ENCODE results near the gene TMPRSS3.

TMPRSS3 gene

DNA sequence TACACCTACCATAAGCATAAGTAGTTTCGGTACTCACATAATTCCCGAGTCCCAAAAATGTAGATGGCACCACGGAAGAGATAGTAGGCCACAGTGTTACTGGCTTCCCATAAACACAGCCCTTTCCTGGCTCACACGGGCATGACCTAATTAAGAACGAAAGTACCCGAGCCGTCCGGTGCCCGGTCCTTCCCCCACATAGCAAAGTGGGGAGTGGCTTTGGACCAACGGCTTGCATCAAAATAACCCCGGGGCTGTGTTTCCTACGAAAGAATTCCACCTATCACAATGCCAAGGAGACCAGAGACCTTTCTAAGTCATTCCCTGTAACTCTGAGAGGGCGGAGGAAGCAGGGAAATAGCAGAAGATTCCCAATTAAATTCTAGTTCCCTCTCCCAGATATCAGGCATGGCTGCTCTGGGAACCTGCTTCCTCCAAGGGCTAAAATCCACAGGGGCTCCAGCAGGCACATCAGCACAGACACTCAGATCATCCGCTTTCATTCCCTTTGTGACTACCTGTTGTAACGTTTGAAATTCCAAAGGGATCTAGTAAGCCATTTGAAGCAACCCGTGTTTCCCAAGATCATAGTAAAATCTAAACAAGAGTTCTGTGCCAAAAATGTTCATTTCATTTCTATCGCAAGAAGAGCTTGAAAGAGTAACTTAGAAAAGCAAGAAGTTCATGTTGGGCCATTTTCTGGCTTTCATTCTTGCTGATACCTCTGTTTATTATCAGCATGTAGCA is at the start of gene TMPRSS3:
Gene TMPRSS3, minus strand, starts transcription at position 148 of the 747 bp plus-strand sequence. CDS start 635 bp downstream, outside the sequence.
- no peak for DNase-seq (ENCODE audit: low read depth in 1 of 2, low spot score in 1 of 2)

- no peak for DNase-seq (ENCODE audit: low read depth in 1 of 2, low spot score in 1 of 2)
These were observed 49.5 kb upstream of the TMPRSS3 start for GRCh38 chr21:42445311-42445710.

- DNase-seq (ENCODE audit: low read depth in 1 of 2, low spot score in 1 of 2) = no peak
These were observed 48.9 kb upstream of the TMPRSS3 start for GRCh38 chr21:42444745-42445059.

- DNase-seq (ENCODE audit: low read depth in 1 of 2, low spot score in 1 of 2) = no peak
These were observed 48.3 kb upstream of the TMPRSS3 start for GRCh38 chr21:42443876-42444744.

- DNase-seq (ENCODE audit: low read depth in 1 of 2, low spot score in 1 of 2) = no peak
These were observed 47.4 kb upstream of the TMPRSS3 start for GRCh38 chr21:42443181-42443785.

DNA sequence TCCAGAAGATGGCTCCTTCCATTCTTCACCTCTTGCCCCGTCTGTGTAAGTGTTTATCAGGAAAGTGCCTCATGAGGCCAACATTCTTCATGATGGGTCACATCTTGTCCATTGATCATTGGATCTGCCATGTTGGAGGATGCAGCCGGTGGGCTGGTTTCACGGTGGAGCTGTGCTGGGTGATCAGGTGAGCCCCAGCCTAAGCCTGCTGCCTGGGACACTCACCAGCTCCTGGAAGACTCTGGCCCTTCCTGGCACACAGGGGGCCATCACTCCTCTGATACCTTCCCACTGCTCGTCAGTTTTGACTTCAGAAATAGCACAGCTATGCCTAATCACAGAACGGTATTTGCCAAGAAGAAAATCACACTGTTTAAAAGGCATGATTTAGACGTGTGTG is 46.1 kb upstream of the TMPRSS3 start:
- DNase-seq (ENCODE audit: low read depth in 1 of 2, low spot score in 1 of 2) = no peak

DNA sequence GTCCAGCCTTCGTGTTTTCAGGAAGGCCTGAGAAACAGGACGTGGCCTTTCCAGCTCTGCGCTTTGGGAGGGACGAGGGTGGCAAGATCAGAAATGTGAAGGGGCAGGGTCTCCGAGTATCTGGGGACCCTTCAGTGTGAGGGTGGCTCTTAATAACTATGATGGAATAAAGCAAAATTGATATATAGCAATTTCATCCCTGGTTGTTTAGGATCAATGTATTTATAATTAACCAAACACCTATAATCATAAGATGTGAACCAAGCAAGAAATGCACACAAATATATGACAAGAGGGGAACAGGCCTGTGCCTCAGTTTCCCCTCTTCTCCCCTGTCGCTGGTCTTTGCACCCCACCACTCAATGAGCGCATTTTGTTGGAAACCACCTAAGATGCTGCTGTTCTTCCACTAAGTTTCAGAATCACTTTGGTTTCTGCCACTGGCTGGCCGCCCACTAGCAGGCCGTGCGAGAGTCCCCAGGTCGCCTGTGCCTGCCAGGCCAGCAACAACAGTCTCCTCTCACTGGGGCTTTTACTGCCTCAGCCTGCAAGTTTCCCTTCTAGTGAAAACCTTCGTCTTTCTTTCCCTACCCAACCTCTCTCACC is 44.4 kb upstream of the TMPRSS3 start:
- no peak for DNase-seq (ENCODE audit: low read depth in 1 of 2, low spot score in 1 of 2)

DNA sequence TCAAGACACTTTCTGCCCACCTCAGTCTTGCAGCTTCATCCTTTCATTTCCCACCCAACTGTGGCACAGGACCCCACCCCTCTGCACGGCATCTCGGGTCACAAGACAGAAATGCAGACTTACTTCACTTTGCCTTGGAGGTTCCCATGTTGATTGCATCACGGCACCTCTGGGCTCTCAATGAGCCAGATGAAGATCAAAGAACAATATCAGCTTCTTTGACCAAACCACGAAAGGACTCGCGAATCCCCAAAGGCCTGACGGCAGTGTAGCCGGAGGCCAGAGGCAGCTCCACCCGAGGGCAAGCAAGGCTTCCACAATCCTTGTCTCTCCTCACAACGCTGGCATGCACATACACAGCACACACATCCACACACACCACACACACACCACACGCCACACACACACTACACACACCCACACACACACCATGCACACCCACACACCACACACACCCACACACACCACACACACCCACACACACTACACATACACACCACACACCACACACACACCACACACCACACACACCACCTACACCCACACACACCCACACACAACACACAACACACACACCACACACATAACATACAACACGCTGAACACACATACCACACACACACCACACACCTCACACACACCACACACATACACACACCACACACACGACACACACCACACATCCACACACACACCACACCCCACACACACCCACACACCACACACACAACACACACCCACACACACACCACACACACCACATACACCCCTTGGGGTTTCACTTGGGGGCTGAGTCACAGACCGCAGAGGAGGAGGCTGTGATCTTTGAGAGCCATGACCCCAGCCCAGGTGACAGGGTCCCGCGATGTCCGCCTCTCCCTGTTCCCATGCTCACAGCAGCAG is 43.7 kb upstream of the TMPRSS3 start:
- no peak for DNase-seq (ENCODE audit: low read depth in 1 of 2, low spot score in 1 of 2)

- DNase-seq (ENCODE audit: low read depth in 1 of 2, low spot score in 1 of 2) = no peak
These were observed 42.7 kb upstream of the TMPRSS3 start for GRCh38 chr21:42438316-42439205.

DNA sequence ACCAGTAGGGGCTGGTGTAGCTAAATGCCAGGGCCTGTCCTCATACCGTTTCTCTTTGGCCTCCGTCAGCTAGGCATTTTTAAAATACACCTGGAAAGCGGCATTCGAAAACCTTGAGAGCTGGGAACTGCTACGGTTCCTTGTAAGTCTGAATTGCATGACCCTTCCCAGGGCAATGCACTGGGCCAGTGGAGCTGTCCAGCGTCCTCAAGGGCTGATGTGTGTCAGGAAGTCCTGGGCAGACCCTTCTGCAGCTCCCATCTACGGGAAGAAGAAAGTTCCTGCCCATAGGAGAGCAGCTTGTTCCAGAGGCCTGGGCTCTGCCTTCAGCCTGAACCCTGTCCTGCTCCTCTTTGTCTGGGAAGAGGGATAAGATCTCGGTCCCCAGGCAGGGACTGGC is 41.9 kb upstream of the TMPRSS3 start:
- DNase-seq (ENCODE audit: low read depth in 1 of 2, low spot score in 1 of 2) = no peak

- no peak for DNase-seq (ENCODE audit: low read depth in 1 of 2, low spot score in 1 of 2)
These were observed 41.1 kb upstream of the TMPRSS3 start for GRCh38 chr21:42436914-42437313.

DNA sequence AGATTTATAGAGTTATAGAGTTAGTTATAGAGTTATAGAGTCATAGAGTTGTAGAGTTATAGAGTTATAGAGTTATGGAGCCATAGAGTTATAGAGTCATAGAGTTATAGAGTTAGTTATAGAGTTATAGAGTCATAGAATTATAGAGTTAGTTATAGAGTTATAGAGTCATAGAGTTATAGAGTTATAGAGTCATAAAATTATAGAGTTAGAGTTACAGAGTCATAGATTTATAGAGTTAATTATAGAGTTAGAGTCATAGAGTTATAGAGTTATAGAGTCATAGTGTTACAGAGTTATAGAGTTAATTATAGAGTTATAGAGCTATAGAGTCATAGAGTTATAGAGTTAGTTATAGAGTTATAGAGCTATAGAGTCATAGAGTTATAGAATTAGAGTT is 40.0 kb upstream of the TMPRSS3 start:
- DNase-seq (ENCODE audit: low read depth in 1 of 2, low spot score in 1 of 2) = no peak

DNA sequence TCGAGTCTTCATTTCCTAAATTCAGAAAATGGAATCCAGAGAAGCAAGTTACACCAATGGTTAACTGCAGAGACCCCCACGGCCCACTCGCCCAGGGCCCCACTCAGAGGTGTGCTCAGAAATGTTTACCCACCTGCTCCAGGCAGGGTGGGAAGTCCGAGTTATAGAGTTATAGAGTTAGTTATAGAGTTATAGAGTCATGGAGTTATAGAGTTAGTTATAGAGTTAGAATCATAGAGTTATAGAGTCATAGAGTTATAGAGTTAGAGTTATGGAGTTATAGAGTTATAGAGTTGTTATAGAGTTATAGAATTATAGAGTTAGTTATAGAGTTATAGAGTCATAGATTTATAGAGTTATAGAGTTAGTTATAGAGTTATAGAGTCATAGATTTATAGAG is 39.5 kb upstream of the TMPRSS3 start:
- DNase-seq (ENCODE audit: low read depth in 1 of 2, low spot score in 1 of 2) = no peak

GRCh38 chr21:42434884-42435283 is 39.0 kb upstream of the TMPRSS3 start:
- no peak for DNase-seq (ENCODE audit: low read depth in 1 of 2, low spot score in 1 of 2)

- no peak for DNase-seq (ENCODE audit: low read depth in 1 of 2, low spot score in 1 of 2)
These were observed 38.2 kb upstream of the TMPRSS3 start for GRCh38 chr21:42433946-42434551.

- no peak for DNase-seq (ENCODE audit: low read depth in 1 of 2, low spot score in 1 of 2)
These were observed 36.8 kb upstream of the TMPRSS3 start for GRCh38 chr21:42432695-42433094.

DNA sequence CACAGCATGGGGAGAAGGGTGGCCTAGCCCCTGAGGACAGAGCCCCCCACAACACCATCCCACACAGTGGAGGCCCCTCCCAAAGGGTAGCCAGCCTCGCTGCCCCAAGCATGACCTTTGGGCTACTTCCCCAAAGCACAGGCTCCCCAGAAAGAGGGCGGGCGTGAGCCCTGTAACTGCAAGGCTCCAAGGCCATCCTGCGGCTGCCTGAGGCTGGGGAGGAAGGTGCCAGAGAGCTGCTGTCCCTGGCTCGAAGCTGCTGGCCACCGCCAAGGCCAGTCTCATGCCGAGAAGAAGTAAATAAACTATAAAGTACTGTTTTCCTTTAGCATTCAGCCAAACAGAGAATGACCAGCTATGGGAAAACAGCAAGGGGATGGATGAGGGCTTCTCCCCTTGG is 35.3 kb upstream of the TMPRSS3 start:
- DNase-seq (ENCODE audit: low read depth in 1 of 2, low spot score in 1 of 2) = no peak

DNA sequence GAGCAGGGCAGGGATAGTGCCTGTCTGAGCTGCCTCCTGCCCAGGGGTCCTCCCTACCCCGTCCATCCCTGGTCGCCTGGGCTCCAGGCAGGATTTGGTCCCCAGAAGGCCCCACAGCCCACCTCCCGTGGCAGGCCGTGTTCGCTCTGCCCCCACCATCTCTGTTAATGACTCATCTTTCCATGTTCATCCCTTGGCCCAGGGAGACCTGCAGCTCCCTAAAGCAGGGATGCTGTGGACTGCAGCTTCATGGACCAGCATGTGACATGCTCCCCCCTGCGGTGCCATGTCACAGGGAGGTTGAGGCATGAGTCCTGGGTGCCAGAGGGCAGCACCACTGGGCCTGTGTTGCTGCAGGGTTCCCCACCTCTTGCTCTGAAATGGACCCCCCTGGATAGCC is 34.7 kb upstream of the TMPRSS3 start:
- DNase-seq (ENCODE audit: low read depth in 1 of 2, low spot score in 1 of 2) = no peak

DNA sequence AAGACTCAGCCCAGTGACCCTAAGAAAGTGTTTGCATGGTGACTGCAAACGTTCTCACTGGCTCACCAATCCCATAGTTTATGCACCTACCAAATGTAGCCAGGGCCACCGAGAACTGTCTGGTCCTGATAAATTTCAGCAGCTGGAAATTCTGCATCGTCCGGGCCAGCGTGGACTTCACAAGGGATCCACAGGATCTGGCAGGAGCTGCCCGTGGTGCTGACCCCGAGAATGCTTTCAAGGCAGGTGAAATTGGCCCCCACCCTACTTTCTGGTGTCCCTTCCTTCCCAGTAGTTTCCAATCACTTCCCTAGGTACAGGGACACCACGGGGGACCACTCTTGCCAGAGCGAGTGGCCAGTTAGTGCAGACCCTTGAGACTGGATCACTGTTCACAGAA is 34.0 kb upstream of the TMPRSS3 start:
- no peak for DNase-seq (ENCODE audit: low read depth in 1 of 2, low spot score in 1 of 2)

All from activated T-helper 1 cell treated with anti-CD3 and anti-CD28 coated beads, Interleukin-2, amount 50 U/mL, for 16 hours (primary cell).